Measurements from ENCODE around the gene GAL.

The GAL gene

GRCh38 chr11:68711114-68711513 lies 26.8 kb downstream of the GAL start:
- no peak for DNase-seq (ENCODE audit: low read depth, low spot score)
- Histone ChIP-seq H3K9ac (ENCODE audit: insufficient read length, low read depth) (no peak overlapping the region), H3K4me1 (ENCODE audit: insufficient read depth, insufficient read length) (peaks cover 4% of the 10 kb centered on the region), H3K9me3 (ENCODE audit: insufficient read depth, low read length) (no peaks in the 10 kb centered on the region), H3K4me3 (ENCODE audit: insufficient read length, low read depth) (no peak overlapping the region), H3K27me3 (ENCODE audit: insufficient read depth, insufficient read length) (no peaks in the 10 kb centered on the region), H3K36me3 (ENCODE audit: insufficient read depth, insufficient read length, low read length) (no peaks in the 10 kb centered on the region)
- TF ChIP-seq SUZ12 (IDR thresholded peaks at IDR 0.05; ENCODE audit: extremely low read depth, insufficient read depth, insufficient read length): no peak
- TF ChIP-seq ZNF274 (IDR thresholded peaks at IDR 0.05; ENCODE audit: low read depth, low read length): no peak
- TF ChIP-seq YY1 (IDR thresholded peaks at IDR 0.05; ENCODE audit: insufficient read depth, insufficient read length): no peak

GRCh38 chr11:68714060-68714856 lies 29.9 kb downstream of the GAL start:
- TF ChIP-seq ZNF274 (IDR thresholded peaks at IDR 0.05; ENCODE audit: low read depth, low read length): no peak
- no peak for TF ChIP-seq YY1 (IDR thresholded peaks at IDR 0.05; ENCODE audit: insufficient read depth, insufficient read length)
- no peak for TF ChIP-seq SUZ12 (IDR thresholded peaks at IDR 0.05; ENCODE audit: extremely low read depth, insufficient read depth, insufficient read length)
- no peak for DNase-seq (ENCODE audit: low read depth, low spot score)
- H3K27me3 ChIP-seq (ENCODE audit: insufficient read depth, insufficient read length): no peaks in the 10 kb centered on the region
- H3K4me1 ChIP-seq (ENCODE audit: insufficient read depth, insufficient read length): peaks cover 4% of the 10 kb centered on the region
- H3K36me3 ChIP-seq (ENCODE audit: insufficient read depth, insufficient read length, low read length): no peaks in the 10 kb centered on the region
- H3K9me3 ChIP-seq (ENCODE audit: insufficient read depth, low read length): peaks cover 14% of the 10 kb centered on the region; the same call in 1 of the 2 replicates
- H3K4me3 ChIP-seq (ENCODE audit: insufficient read length, low read depth): no peak overlapping the region
- H3K9ac ChIP-seq (ENCODE audit: insufficient read length, low read depth): no peak overlapping the region

GRCh38 chr11:68715456-68716122 lies 31.2 kb downstream of the GAL start:
- Histone ChIP-seq H3K9ac (ENCODE audit: insufficient read length, low read depth) (no peak overlapping the region), H3K4me1 (ENCODE audit: insufficient read depth, insufficient read length) (peaks cover 4% of the 10 kb centered on the region), H3K4me3 (ENCODE audit: insufficient read length, low read depth) (no peak overlapping the region), H3K36me3 (ENCODE audit: insufficient read depth, insufficient read length, low read length) (no peaks in the 10 kb centered on the region), H3K27me3 (ENCODE audit: insufficient read depth, insufficient read length) (no peaks in the 10 kb centered on the region), H3K9me3 (ENCODE audit: insufficient read depth, low read length) (peaks cover 25% of the 10 kb centered on the region; the same call in 1 of the 2 replicates)
- TF ChIP-seq ZNF274 (IDR thresholded peaks at IDR 0.05; ENCODE audit: low read depth, low read length): no peak
- DNase-seq (ENCODE audit: low read depth, low spot score): no peak

- H3K9me3 ChIP-seq (ENCODE audit: insufficient read depth, low read length): peaks cover 27% of the 10 kb centered on the region; the same call in 1 of the 2 replicates
- no peak for TF ChIP-seq YY1 (IDR thresholded peaks at IDR 0.05; ENCODE audit: insufficient read depth, insufficient read length)
- TF ChIP-seq ZNF274 (IDR thresholded peaks at IDR 0.05; ENCODE audit: low read depth, low read length): no peak
- no peak for TF ChIP-seq SUZ12 (IDR thresholded peaks at IDR 0.05; ENCODE audit: extremely low read depth, insufficient read depth, insufficient read length)
- H3K9ac ChIP-seq (ENCODE audit: insufficient read length, low read depth): no peak overlapping the region
- H3K4me1 ChIP-seq (ENCODE audit: insufficient read depth, insufficient read length): no peaks in the 10 kb centered on the region
- no peak overlapping the region for H3K4me3 ChIP-seq (ENCODE audit: insufficient read length, low read depth)
- DNase-seq (ENCODE audit: low read depth, low spot score): no peak
- no peaks in the 10 kb centered on the region for H3K36me3 ChIP-seq (ENCODE audit: insufficient read depth, insufficient read length, low read length)
- no peaks in the 10 kb centered on the region for H3K27me3 ChIP-seq (ENCODE audit: insufficient read depth, insufficient read length)
Observed at GRCh38 chr11:68721075-68721474, 36.7 kb downstream of the GAL start.

GRCh38 chr11:68722143-68722542 lies 37.8 kb downstream of the GAL start:
- Histone ChIP-seq H3K9ac (ENCODE audit: insufficient read length, low read depth) (no peak overlapping the region), H3K4me1 (ENCODE audit: insufficient read depth, insufficient read length) (no peaks in the 10 kb centered on the region), H3K9me3 (ENCODE audit: insufficient read depth, low read length) (peaks cover 20% of the 10 kb centered on the region; the same call in 1 of the 2 replicates), H3K4me3 (ENCODE audit: insufficient read length, low read depth) (no peak overlapping the region), H3K27me3 (ENCODE audit: insufficient read depth, insufficient read length) (no peaks in the 10 kb centered on the region), H3K36me3 (ENCODE audit: insufficient read depth, insufficient read length, low read length) (no peaks in the 10 kb centered on the region)
- no peak for DNase-seq (ENCODE audit: low read depth, low spot score)
- no peak for TF ChIP-seq SUZ12 (IDR thresholded peaks at IDR 0.05; ENCODE audit: extremely low read depth, insufficient read depth, insufficient read length)
- no peak for TF ChIP-seq ZNF274 (IDR thresholded peaks at IDR 0.05; ENCODE audit: low read depth, low read length)
- TF ChIP-seq YY1 (IDR thresholded peaks at IDR 0.05; ENCODE audit: insufficient read depth, insufficient read length): no peak

DNA sequence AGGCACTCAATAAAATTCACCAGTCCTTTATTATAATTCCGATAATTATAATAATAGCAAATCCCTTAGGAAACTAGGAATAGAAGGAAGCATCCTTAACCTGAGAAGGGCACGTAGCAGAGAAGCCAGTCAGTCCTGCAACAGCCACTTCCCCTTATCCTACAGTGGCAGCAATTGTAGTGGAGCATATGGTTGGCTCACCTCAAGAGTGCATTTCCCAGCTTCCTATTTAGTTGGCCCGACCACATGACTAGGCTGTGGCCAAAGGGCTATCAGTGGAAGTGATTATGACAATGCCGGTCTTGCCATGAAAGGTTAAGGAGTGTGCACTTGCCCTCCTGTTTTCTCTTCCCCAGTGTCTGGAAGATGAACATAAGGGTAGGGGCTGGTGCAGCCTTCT lies 39.9 kb downstream of the GAL start:
- no peaks in the 10 kb centered on the region for H3K4me1 ChIP-seq (ENCODE audit: insufficient read depth, insufficient read length)
- H3K27me3 ChIP-seq (ENCODE audit: insufficient read depth, insufficient read length): no peaks in the 10 kb centered on the region
- no peaks in the 10 kb centered on the region for H3K36me3 ChIP-seq (ENCODE audit: insufficient read depth, insufficient read length, low read length)
- DNase-seq (ENCODE audit: low read depth, low spot score): no peak
- 0 out of 2 replicates have a peak, but pooled peaks cover 13% of the 10 kb centered on the region for H3K9me3 ChIP-seq (ENCODE audit: insufficient read depth, low read length)
- no peak overlapping the region for H3K9ac ChIP-seq (ENCODE audit: insufficient read length, low read depth)
- no peak for TF ChIP-seq YY1 (IDR thresholded peaks at IDR 0.05; ENCODE audit: insufficient read depth, insufficient read length)
- TF ChIP-seq SUZ12 (IDR thresholded peaks at IDR 0.05; ENCODE audit: extremely low read depth, insufficient read depth, insufficient read length): no peak
- TF ChIP-seq ZNF274 (IDR thresholded peaks at IDR 0.05; ENCODE audit: low read depth, low read length): no peak
- H3K4me3 ChIP-seq (ENCODE audit: insufficient read length, low read depth): no peak overlapping the region

- H3K4me1 ChIP-seq (ENCODE audit: insufficient read depth, insufficient read length): no peaks in the 10 kb centered on the region
- H3K9me3 ChIP-seq (ENCODE audit: insufficient read depth, low read length): no peaks in the 10 kb centered on the region
- TF ChIP-seq ZNF274 (IDR thresholded peaks at IDR 0.05; ENCODE audit: low read depth, low read length) (no peak), SUZ12 (IDR thresholded peaks at IDR 0.05; ENCODE audit: extremely low read depth, insufficient read depth, insufficient read length) (no peak)
- no peak for DNase-seq (ENCODE audit: low read depth, low spot score)
- H3K4me3 ChIP-seq (ENCODE audit: insufficient read length, low read depth): no peak overlapping the region
- no peak overlapping the region for H3K9ac ChIP-seq (ENCODE audit: insufficient read length, low read depth)
- H3K27me3 ChIP-seq (ENCODE audit: insufficient read depth, insufficient read length): no peaks in the 10 kb centered on the region
- H3K36me3 ChIP-seq (ENCODE audit: insufficient read depth, insufficient read length, low read length): no peaks in the 10 kb centered on the region
Observed at GRCh38 chr11:68727783-68728182, 43.4 kb downstream of the GAL start.
